Caco-2 (cell line): Measurements from ENCODE around the gene LGALS16. TPM values are rescaled to one million over a fixed set of nuclear protein-coding genes. Genes with fewer than 3 reads are reported as not detected.

Experiments used
- BruUV-seq: library from RNA; stranded (reverse); fragments of 400-500 nt; replicated peaks from 2 replicates; lab custom pipeline; 2021; lab: Mats Ljungman, UMichigan
- CTCF ChIA-PET: fragments of 300-600 bp; sonication (Branson Sonifier 250); formaldehyde crosslinking; loops from one replicate; lab custom pipeline; 2022; ENCODE audit warnings: antibody characterized with exemption; lab: Charles Lee
- POLR2A ChIA-PET: fragments of 300-600 bp; sonication (Branson Sonifier 250); formaldehyde crosslinking; loops from one replicate; lab custom pipeline; 2022; ENCODE audit warnings: antibody characterized with exemption; lab: Charles Lee
- DNase-seq, 2 experiments: peaks; one replicate each; pipeline versions ENCODE4 v3.0.0 to v3.0.0-alpha.2; 2020 to 2022
- H3K27me3 ChIP-seq: replicated peaks from 2 replicates; pipeline ENCODE4 v1.6.0; 2011; ENCODE audit warnings: low read length; ENCODE audit not compliant: control insufficient read depth, insufficient read depth
- H3K36me3 ChIP-seq: 2 replicates; pipeline ENCODE4 v1.5.1; 2011; ENCODE audit warnings: low read length; ENCODE audit not compliant: control insufficient read depth, insufficient read depth
- H3K4me1 ChIP-seq: fragments of 250-450 bp; sonication (Bioruptor Pico); 2 replicates; pipeline ENCODE4 v1.5.1; 2020; ENCODE audit warnings: mild to moderate bottlenecking
- H3K4me3 ChIP-seq: 2 replicates; pipeline ENCODE4 v1.5.1; 2011; ENCODE audit warnings: low read depth, mild to moderate bottlenecking, control low read depth, low read length
- H3K9me3 ChIP-seq: fragments of 250-450 bp; sonication (Bioruptor Pico); 2 replicates; pipeline ENCODE4 v1.5.1; 2020; ENCODE audit warnings: mild to moderate bottlenecking, moderate library complexity
- H3K27ac Mint-ChIP-seq: one replicate; pipeline ENCODE4 v1.8.0; 2022; ENCODE audit warnings: mixed read lengths; ENCODE audit not compliant: unreplicated experiment
- H3K27me3 Mint-ChIP-seq: one replicate; pipeline ENCODE4 v1.8.0; 2022; ENCODE audit warnings: mixed read lengths; ENCODE audit not compliant: insufficient read depth, unreplicated experiment
- H3K36me3 Mint-ChIP-seq: one replicate; pipeline ENCODE4 v1.8.0; 2022; ENCODE audit warnings: mild to moderate bottlenecking, mixed read lengths; ENCODE audit not compliant: insufficient read depth, unreplicated experiment
- H3K4me1 Mint-ChIP-seq: one replicate; pipeline ENCODE4 v1.8.0; 2022; ENCODE audit warnings: low read depth, mixed read lengths; ENCODE audit not compliant: unreplicated experiment
- H3K4me3 Mint-ChIP-seq: one replicate; pipeline ENCODE4 v1.8.0; 2022; ENCODE audit warnings: mild to moderate bottlenecking, moderate library complexity, mixed read lengths; ENCODE audit not compliant: unreplicated experiment
- H3K9me3 Mint-ChIP-seq: one replicate; pipeline ENCODE4 v1.8.0; 2022; ENCODE audit warnings: mixed read lengths; ENCODE audit not compliant: unreplicated experiment
- intact Hi-C: fragments of 100-400 bp; cut with micrococcal nuclease; formaldehyde crosslinking; loops from one replicate; pipeline ENCODE4 v1.10.0; 2022; ENCODE audit not compliant: unreplicated experiment
- total RNA-seq: library from RNA; stranded (reverse); gene quantifications from 2 replicates; pipeline ENCODE4 v1.2.3, GENCODE V29; 2022
- TF ChIP-seq, protein P1 (sequence below), 2 experiments: fragments of 200-600 bp in 1 of 2; IDR thresholded peaks; 1 replicate in 1 of 2; 2 replicates in 1 of 2; pipeline versions ENCODE4 v1.5.1 to v1.8.0; 2011 to 2022; ENCODE audit warnings: antibody characterized with exemption in 1 of 2, control low read depth in 1 of 2, inconsistent platforms in 1 of 2, low read depth in 1 of 2, low read length in 1 of 2, mild to moderate bottlenecking in 1 of 2, moderate library complexity in 1 of 2; ENCODE audit not compliant: insufficient read depth in 1 of 2, severe bottlenecking in 1 of 2, unreplicated experiment in 1 of 2

Gene LGALS16
- total RNA-seq, 1 experiment from 2014 or later: not detected

DNA sequence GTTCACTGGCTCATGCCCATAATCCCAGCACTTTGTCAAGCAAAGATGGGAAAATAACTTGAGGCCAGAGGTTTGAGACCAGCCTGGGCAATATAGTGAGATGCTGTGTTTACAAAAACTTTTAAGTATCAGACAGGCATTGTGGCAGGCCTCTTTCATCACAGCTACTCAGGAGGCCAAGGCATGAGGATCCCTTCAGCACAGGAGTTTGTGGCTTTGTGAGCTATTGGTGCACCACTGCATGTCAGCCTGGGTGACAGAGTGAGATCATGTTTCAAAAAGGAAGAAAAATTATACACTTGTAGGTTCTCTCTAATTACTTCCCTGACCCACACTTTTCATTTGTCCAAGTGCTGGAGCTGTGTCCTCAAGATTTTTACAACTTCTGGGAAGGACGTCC is 37.1 kb downstream of the LGALS16 start:
- Histone ChIP-seq H3K9me3 (peaks cover 8% of the 10 kb centered on the region), H3K27me3 (no peaks in the 10 kb centered on the region), H3K4me3 (no peak overlapping the region), H3K4me1 (peaks cover 12% of the 10 kb centered on the region; the same call in 1 of the 2 replicates), H3K36me3 (no peaks in the 10 kb centered on the region)
- no peaks in the 10 kb centered on the region for H3K36me3 Mint-ChIP-seq
- ChIA-PET POLR2A (no interaction called here), CTCF (no interaction called here)
- TF ChIP-seq, protein P1, sequence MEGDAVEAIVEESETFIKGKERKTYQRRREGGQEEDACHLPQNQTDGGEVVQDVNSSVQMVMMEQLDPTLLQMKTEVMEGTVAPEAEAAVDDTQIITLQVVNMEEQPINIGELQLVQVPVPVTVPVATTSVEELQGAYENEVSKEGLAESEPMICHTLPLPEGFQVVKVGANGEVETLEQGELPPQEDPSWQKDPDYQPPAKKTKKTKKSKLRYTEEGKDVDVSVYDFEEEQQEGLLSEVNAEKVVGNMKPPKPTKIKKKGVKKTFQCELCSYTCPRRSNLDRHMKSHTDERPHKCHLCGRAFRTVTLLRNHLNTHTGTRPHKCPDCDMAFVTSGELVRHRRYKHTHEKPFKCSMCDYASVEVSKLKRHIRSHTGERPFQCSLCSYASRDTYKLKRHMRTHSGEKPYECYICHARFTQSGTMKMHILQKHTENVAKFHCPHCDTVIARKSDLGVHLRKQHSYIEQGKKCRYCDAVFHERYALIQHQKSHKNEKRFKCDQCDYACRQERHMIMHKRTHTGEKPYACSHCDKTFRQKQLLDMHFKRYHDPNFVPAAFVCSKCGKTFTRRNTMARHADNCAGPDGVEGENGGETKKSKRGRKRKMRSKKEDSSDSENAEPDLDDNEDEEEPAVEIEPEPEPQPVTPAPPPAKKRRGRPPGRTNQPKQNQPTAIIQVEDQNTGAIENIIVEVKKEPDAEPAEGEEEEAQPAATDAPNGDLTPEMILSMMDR (IDR thresholded peaks at IDR 0.05; ENCODE audit: insufficient read depth in 1 of 2, low read depth in 1 of 2, low read length in 1 of 2, severe bottlenecking in 1 of 2, unreplicated experiment in 1 of 2): no peak
- peaks cover 11% of the 10 kb centered on the region for H3K4me1 Mint-ChIP-seq
- H3K9me3 Mint-ChIP-seq: peaks cover 9% of the 10 kb centered on the region
- no peak for DNase-seq
- intact Hi-C loops: no loop called here
- H3K4me3 Mint-ChIP-seq: no peak overlapping the region
- BruUV-seq: no TSS peak
- H3K27ac Mint-ChIP-seq: no peak overlapping the region
- peaks cover 10% of the 10 kb centered on the region for H3K27me3 Mint-ChIP-seq

DNA sequence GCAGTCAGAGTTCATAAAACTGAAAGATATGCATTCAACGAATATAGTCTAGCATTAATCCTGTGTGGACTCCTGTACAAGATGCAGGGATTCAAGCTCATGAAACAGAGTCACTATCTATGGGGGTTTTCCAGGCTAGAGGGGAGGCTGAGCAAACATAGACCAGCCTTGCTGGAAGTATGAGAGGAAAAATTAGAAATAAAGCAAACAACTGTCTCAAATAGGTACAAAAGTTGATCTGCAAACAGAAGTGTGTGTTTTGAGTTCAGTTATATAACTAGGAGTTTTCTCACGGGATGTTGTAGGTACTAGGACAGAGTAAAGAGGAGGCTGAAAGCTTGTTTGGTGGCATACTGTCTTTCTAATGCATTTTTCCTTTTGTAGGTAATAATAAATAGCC is 40.0 kb downstream of the LGALS16 start:
- Histone ChIP-seq H3K36me3 (no peaks in the 10 kb centered on the region), H3K4me1 (peaks cover 12% of the 10 kb centered on the region; the same call in 1 of the 2 replicates), H3K4me3 (no peak overlapping the region), H3K9me3 (no peaks in the 10 kb centered on the region), H3K27me3 (no peaks in the 10 kb centered on the region)
- Mint-ChIP-seq H3K36me3 (no peaks in the 10 kb centered on the region), H3K27me3 (peaks cover 6% of the 10 kb centered on the region), H3K9me3 (no peaks in the 10 kb centered on the region), H3K27ac (no peak overlapping the region), H3K4me3 (no peak overlapping the region), H3K4me1 (peaks cover 11% of the 10 kb centered on the region)
- DNase-seq: no peak
- BruUV-seq: no TSS peak
- TF ChIP-seq, protein P1 (IDR thresholded peaks at IDR 0.05; ENCODE audit: insufficient read depth in 1 of 2, low read depth in 1 of 2, low read length in 1 of 2, severe bottlenecking in 1 of 2, unreplicated experiment in 1 of 2): no peak
- intact Hi-C loops: no loop called here
- CTCF ChIA-PET: no interaction called here
- POLR2A ChIA-PET: no interaction called here

GRCh38 chr19:39696387-39696786 is 40.7 kb downstream of the LGALS16 start:
- Histone ChIP-seq H3K4me3 (no peak overlapping the region), H3K4me1 (peaks cover 12% of the 10 kb centered on the region; the same call in 1 of the 2 replicates), H3K9me3 (no peaks in the 10 kb centered on the region), H3K27me3 (no peaks in the 10 kb centered on the region), H3K36me3 (no peaks in the 10 kb centered on the region)
- no peaks in the 10 kb centered on the region for H3K9me3 Mint-ChIP-seq
- CTCF ChIA-PET: no interaction called here
- intact Hi-C loops: no loop called here
- TF ChIP-seq, protein P1 (IDR thresholded peaks at IDR 0.05; ENCODE audit: insufficient read depth in 1 of 2, low read depth in 1 of 2, low read length in 1 of 2, severe bottlenecking in 1 of 2, unreplicated experiment in 1 of 2): no peak
- POLR2A ChIA-PET: no interaction called here
- H3K27ac Mint-ChIP-seq: no peak overlapping the region
- peaks cover 3% of the 10 kb centered on the region for H3K27me3 Mint-ChIP-seq
- H3K4me1 Mint-ChIP-seq: peaks cover 11% of the 10 kb centered on the region
- H3K36me3 Mint-ChIP-seq: no peaks in the 10 kb centered on the region
- H3K4me3 Mint-ChIP-seq: no peak overlapping the region
- DNase-seq: peak in 1 of 2 experiments; percentile 41
- BruUV-seq: no TSS peak
